ENCODE results near the gene IQCM. TPM values are rescaled to one million over a fixed set of nuclear protein-coding genes. Genes with fewer than 3 reads are reported as not detected.

The IQCM gene
- total RNA-seq, 4 donors from 2014 or later, result not detected

DNA sequence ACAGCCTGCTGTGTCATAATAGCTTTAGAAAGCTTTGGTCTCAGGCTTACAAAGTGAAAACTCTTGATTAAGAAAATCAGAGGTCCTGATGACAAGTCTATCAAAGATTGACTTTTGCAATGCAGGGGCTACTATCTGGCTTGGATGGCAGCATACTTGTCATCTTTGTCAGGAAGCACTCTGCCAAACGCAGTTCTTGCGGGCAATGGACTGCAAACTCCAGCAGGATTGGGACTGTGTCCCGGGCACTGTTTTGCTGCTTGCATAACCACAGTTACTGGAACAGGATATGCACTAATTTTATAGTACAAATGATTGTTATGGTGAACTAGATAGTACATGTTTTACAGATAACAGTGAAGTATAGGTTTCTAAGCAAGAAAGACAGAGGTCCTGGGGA, 185.6 kb downstream of the IQCM start:
- WGBS, 2 donors, result 75 to 76% methylated on average over 2 to 3 of the region's 3 CpGs
- no peaks in the 10 kb centered on the region for H3K9me3 ChIP-seq
- no peak overlapping the region for H3K27ac ChIP-seq
- intact Hi-C loops (cut with DNase I), result no loop called here
- H3K36me3 ChIP-seq, result no peaks in the 10 kb centered on the region
- no peak overlapping the region for H3K4me3 ChIP-seq
- H3K27me3 ChIP-seq, result no peaks in the 10 kb centered on the region
- DNase-seq, result no peak
- H3K4me1 ChIP-seq, result no peaks in the 10 kb centered on the region
- TF ChIP-seq, protein P1, sequence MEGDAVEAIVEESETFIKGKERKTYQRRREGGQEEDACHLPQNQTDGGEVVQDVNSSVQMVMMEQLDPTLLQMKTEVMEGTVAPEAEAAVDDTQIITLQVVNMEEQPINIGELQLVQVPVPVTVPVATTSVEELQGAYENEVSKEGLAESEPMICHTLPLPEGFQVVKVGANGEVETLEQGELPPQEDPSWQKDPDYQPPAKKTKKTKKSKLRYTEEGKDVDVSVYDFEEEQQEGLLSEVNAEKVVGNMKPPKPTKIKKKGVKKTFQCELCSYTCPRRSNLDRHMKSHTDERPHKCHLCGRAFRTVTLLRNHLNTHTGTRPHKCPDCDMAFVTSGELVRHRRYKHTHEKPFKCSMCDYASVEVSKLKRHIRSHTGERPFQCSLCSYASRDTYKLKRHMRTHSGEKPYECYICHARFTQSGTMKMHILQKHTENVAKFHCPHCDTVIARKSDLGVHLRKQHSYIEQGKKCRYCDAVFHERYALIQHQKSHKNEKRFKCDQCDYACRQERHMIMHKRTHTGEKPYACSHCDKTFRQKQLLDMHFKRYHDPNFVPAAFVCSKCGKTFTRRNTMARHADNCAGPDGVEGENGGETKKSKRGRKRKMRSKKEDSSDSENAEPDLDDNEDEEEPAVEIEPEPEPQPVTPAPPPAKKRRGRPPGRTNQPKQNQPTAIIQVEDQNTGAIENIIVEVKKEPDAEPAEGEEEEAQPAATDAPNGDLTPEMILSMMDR (IDR thresholded peaks at IDR 0.05), result no peak
- TF ChIP-seq POLR2A (IDR thresholded peaks at IDR 0.05), result no peak

DNA sequence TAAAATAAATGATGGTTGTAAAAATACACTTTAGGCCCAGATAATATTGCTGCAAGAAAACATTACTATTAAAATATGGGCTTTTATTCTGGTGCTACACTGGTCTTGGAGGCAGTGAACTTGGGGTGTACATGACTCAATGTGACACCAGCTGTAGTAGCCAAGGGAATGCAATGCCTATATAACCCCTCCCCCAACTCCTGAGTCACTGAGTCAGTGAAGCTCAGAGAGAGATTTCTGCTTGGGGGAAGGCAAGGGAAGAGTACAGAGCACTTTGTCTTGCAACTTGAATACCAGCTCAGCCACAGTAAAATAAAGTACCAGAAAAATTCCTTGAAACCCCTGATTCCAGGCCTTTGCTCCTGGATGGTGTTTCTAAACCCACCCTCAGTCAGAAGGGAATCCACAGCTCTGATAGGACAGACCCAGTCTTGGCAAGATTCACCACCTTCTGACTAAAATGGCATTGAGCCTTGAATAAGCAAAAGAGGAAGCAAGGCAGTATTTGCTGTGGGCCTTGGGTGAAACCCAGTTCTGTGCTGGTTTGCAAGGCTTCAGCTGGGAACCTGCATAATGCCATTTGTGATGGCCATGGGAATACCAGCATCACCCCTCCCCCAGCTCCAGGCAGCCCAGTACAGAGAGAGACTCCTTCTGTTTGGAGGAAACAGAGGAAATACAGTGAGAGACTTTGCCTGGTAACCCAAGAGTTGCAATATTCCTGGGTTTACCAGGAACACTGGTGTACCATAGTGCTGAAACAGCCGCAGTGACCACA, 209.9 kb downstream of the IQCM start:
- Histone ChIP-seq H3K4me1 (no peaks in the 10 kb centered on the region), H3K36me3 (no peaks in the 10 kb centered on the region), H3K9me3 (no peaks in the 10 kb centered on the region), H3K27ac (no peak overlapping the region), H3K4me3 (no peak overlapping the region), H3K27me3 (no peaks in the 10 kb centered on the region)
- no peak for TF ChIP-seq POLR2A (IDR thresholded peaks at IDR 0.05)
- TF ChIP-seq, protein P1 (IDR thresholded peaks at IDR 0.05), result no peak
- no peak for DNase-seq
- intact Hi-C loops (cut with DNase I), result no loop called here
- 78% methylated on average over 1 of the region's 1 CpG; no CpG with 5 or more reads in 1 of the 2 donors for WGBS, 2 donors

DNA sequence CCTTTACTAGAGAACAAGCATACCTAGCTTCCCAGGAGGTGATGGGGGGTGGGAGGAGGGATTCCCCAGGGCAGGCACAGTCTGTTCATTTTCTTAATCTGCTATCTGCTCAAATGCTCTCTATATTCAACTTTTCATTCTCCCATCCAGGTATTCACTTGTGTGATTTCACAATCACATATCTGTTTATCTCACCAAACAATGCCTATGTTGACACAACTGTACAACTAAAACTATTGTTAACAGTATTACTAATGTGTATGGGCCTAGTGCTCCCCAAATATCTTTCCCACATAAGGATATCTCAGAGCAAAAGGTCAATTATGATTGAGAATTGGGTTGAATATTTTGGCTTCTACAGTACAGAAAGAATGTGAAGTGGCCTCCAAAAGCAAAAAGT, 210.8 kb downstream of the IQCM start:
- Histone ChIP-seq H3K9me3 (no peaks in the 10 kb centered on the region), H3K36me3 (no peaks in the 10 kb centered on the region), H3K27ac (no peak overlapping the region), H3K4me3 (no peak overlapping the region), H3K27me3 (no peaks in the 10 kb centered on the region), H3K4me1 (no peaks in the 10 kb centered on the region)
- intact Hi-C loops (cut with DNase I), result no loop called here
- DNase-seq, result no peak
- TF ChIP-seq POLR2A (IDR thresholded peaks at IDR 0.05), result no peak
- TF ChIP-seq, protein P1 (IDR thresholded peaks at IDR 0.05), result no peak

DNA sequence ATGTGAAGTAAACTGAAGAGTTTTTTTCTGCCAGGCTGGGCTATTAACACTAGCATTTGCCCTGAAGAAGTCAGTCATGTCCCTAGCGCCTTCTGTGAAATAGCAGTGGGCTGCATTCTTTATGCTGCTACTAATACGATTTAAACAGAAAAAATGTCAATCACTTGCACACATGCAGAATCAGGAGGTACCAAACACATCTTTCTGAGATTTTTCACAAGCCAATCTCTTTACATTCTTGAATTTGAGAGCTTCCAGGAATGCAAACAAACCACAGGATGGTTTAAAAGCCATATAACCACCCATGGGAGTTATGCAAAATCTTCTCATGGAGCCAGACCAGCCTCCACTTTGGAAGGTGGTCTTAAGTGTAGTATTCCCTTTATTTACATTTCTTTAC, 220.1 kb downstream of the IQCM start:
- no peaks in the 10 kb centered on the region for H3K36me3 ChIP-seq
- H3K27ac ChIP-seq, result no peak overlapping the region
- 53 to 63% methylated on average over 2 of the region's 2 CpGs for WGBS, 2 donors
- H3K9me3 ChIP-seq, result no peaks in the 10 kb centered on the region
- intact Hi-C loops (cut with DNase I), result no loop called here
- H3K4me1 ChIP-seq, result no peaks in the 10 kb centered on the region
- no peak for TF ChIP-seq POLR2A (IDR thresholded peaks at IDR 0.05)
- TF ChIP-seq, protein P1 (IDR thresholded peaks at IDR 0.05), result no peak
- no peak for DNase-seq
- H3K4me3 ChIP-seq, result no peak overlapping the region
- H3K27me3 ChIP-seq, result no peaks in the 10 kb centered on the region

DNA sequence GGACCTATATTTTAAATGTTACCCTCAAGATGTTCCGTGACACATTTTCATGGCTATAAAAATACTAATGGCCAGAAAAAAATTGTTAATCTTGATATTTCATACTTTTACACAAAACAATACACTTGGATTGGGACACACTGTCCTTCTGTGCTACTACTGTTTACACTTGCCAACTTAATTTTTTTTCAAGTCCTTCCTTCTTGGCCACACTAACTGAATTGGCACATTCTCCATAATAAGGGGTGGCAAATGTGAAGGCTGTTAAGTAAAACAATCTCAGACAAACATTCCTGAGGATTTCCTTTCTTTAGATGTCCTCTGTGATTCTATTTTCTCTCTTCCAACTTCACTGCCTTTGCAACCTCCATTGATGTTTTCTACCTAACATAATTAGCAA, 225.8 kb downstream of the IQCM start:
- H3K36me3 ChIP-seq, result no peaks in the 10 kb centered on the region
- intact Hi-C loops (cut with DNase I), result no loop called here
- H3K4me1 ChIP-seq, result no peaks in the 10 kb centered on the region
- TF ChIP-seq POLR2A (IDR thresholded peaks at IDR 0.05), result no peak
- TF ChIP-seq, protein P1 (IDR thresholded peaks at IDR 0.05), result no peak
- no peak overlapping the region for H3K4me3 ChIP-seq
- H3K27ac ChIP-seq, result no peak overlapping the region
- 89 to 100% methylated on average over 1 of the region's 1 CpG for WGBS, 2 donors
- H3K9me3 ChIP-seq, result no peaks in the 10 kb centered on the region
- DNase-seq, result no peak
- H3K27me3 ChIP-seq, result no peaks in the 10 kb centered on the region

All from esophagus squamous epithelium (tissue), 5 donors.